ENCODE measurements around the gene BAHD1. TPM values are rescaled to one million over a fixed set of nuclear protein-coding genes. Genes with fewer than 3 reads are reported as not detected.

The BAHD1 gene
- total RNA-seq, 1 experiment from 2014 or later = 40.6 TPM

DNA sequence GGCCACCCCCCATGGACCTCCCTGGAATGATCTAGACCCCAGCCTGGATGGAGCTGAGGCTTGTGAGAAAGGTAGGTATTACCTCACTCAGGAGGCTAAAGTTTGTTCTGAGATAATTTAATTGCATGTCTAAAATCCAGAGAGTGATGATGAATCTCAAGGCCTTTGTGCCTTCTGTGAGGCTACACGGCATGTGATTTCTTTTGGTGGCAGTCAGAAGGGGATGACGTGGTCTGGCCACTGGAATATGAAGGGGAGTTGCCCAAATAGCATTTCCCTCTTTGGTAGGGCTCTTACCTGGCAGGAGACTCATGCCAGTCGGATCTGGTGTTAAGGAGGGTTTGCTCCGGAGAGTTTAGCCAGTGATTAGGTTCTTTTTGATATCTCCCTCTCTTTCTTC is 2.5 kb downstream of the BAHD1 start:
- ChIA-PET CTCF (no interaction called here), POLR2A (interaction anchor here (0.8 kb wide), 1 partner anchor 11 kb away, joined by 3 read pairs; no protein-coding TSS in a partner anchor)
- ATAC-seq (no peak), DNase-seq (ENCODE audit: low read depth, low spot score) (no peak)
- BruUV-seq (replicated peaks) = no TSS peak
- Histone ChIP-seq H3K27me3 (ENCODE audit: control insufficient read depth, insufficient read depth, low read length) (no peaks in the 10 kb centered on the region), H3K36me3 (ENCODE audit: control insufficient read depth, insufficient read depth, low read length) (no peaks in the 10 kb centered on the region; the same call in 1 of the 2 replicates), H3K4me1 (ENCODE audit: control insufficient read depth, insufficient read depth, low read length) (peaks cover 54% of the 10 kb centered on the region), H3K9me3 (ENCODE audit: control insufficient read depth, insufficient read depth, low read depth, low read length) (no peaks in the 10 kb centered on the region), H3K4me3 (ENCODE audit: low read depth in 2 of 2, low read length in 2 of 2) (peak overlapping the region in 1 of 2 experiments; percentile 57; a peak in 1 of 4 replicates), H3K27ac (ENCODE audit: low read length) (no peak overlapping the region; the same call in 1 of the 2 replicates)
- intact Hi-C loops (cut with micrococcal nuclease; ENCODE audit: unreplicated experiment) = loop anchor here (5.0 kb wide), 1 partner anchor 64 kb away; no protein-coding TSS in a partner anchor
- in situ Hi-C loops (cut with HindIII; ENCODE audit: low pct_unique_long_range_greater_than_20kb, low sequenced_read_pairs) = no loop called here
- TF ChIP-seq, protein P1, sequence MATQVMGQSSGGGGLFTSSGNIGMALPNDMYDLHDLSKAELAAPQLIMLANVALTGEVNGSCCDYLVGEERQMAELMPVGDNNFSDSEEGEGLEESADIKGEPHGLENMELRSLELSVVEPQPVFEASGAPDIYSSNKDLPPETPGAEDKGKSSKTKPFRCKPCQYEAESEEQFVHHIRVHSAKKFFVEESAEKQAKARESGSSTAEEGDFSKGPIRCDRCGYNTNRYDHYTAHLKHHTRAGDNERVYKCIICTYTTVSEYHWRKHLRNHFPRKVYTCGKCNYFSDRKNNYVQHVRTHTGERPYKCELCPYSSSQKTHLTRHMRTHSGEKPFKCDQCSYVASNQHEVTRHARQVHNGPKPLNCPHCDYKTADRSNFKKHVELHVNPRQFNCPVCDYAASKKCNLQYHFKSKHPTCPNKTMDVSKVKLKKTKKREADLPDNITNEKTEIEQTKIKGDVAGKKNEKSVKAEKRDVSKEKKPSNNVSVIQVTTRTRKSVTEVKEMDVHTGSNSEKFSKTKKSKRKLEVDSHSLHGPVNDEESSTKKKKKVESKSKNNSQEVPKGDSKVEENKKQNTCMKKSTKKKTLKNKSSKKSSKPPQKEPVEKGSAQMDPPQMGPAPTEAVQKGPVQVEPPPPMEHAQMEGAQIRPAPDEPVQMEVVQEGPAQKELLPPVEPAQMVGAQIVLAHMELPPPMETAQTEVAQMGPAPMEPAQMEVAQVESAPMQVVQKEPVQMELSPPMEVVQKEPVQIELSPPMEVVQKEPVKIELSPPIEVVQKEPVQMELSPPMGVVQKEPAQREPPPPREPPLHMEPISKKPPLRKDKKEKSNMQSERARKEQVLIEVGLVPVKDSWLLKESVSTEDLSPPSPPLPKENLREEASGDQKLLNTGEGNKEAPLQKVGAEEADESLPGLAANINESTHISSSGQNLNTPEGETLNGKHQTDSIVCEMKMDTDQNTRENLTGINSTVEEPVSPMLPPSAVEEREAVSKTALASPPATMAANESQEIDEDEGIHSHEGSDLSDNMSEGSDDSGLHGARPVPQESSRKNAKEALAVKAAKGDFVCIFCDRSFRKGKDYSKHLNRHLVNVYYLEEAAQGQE (IDR thresholded peaks at IDR 0.05; ENCODE audit: insufficient read depth in 1 of 2, low read depth in 2 of 2, low read length in 1 of 2) = no peak
- TF ChIP-seq POLR2AphosphoS5 (IDR thresholded peaks at IDR 0.05; ENCODE audit: low read depth, low read length) = no peak
- TF ChIP-seq SIN3A (IDR thresholded peaks at IDR 0.05; ENCODE audit: borderline replicate concordance, insufficient read depth, low read depth, low read length) = no peak
- TF ChIP-seq, protein P2, sequence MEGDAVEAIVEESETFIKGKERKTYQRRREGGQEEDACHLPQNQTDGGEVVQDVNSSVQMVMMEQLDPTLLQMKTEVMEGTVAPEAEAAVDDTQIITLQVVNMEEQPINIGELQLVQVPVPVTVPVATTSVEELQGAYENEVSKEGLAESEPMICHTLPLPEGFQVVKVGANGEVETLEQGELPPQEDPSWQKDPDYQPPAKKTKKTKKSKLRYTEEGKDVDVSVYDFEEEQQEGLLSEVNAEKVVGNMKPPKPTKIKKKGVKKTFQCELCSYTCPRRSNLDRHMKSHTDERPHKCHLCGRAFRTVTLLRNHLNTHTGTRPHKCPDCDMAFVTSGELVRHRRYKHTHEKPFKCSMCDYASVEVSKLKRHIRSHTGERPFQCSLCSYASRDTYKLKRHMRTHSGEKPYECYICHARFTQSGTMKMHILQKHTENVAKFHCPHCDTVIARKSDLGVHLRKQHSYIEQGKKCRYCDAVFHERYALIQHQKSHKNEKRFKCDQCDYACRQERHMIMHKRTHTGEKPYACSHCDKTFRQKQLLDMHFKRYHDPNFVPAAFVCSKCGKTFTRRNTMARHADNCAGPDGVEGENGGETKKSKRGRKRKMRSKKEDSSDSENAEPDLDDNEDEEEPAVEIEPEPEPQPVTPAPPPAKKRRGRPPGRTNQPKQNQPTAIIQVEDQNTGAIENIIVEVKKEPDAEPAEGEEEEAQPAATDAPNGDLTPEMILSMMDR (IDR thresholded peaks at IDR 0.05) = no peak
- no peak for TF ChIP-seq TCF7L2 (IDR thresholded peaks at IDR 0.05; ENCODE audit: low read depth, low read length)

DNA sequence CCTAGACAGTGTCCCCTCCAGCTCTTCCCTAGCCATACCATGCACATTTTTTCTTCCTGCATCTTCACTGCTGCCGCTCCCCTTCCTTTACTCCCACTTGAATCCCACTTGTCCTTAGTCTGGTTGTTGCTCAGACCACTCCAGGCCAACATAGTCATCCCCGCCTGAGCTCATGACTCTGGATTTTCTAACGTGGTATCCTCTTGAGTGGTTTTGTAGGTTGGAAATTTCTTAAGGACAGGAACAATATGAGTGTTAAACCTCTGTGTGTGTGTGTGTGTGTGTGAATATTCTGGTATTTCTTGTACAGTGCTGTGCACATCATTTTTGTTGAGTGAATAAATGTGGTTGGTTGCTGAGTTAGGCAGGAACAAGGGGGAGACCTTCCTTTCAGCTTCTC is 3.1 kb downstream of the BAHD1 start:
- H3K27me3 ChIP-seq (ENCODE audit: control insufficient read depth, insufficient read depth, low read length) = no peaks in the 10 kb centered on the region
- no peaks in the 10 kb centered on the region for H3K9me3 ChIP-seq (ENCODE audit: control insufficient read depth, insufficient read depth, low read depth, low read length)
- ChIA-PET CTCF (no interaction called here), POLR2A (interaction anchor here (0.8 kb wide), 1 partner anchor 10 kb away, joined by 3 read pairs; no protein-coding TSS in a partner anchor)
- H3K4me3 ChIP-seq (ENCODE audit: low read depth in 2 of 2, low read length in 2 of 2) = no peak overlapping the region
- DNase-seq (ENCODE audit: low read depth, low spot score) = no peak
- H3K4me1 ChIP-seq (ENCODE audit: control insufficient read depth, insufficient read depth, low read length) = peaks cover 48% of the 10 kb centered on the region
- no TSS peak for BruUV-seq (replicated peaks)
- H3K36me3 ChIP-seq (ENCODE audit: control insufficient read depth, insufficient read depth, low read length) = no peaks in the 10 kb centered on the region; the same call in 1 of the 2 replicates
- intact Hi-C loops (cut with micrococcal nuclease; ENCODE audit: unreplicated experiment) (loop anchor here (5.0 kb wide), 1 partner anchor 63 kb away; no protein-coding TSS in a partner anchor), in situ Hi-C loops (cut with HindIII; ENCODE audit: low pct_unique_long_range_greater_than_20kb, low sequenced_read_pairs) (no loop called here)
- TF ChIP-seq, protein P1 (IDR thresholded peaks at IDR 0.05; ENCODE audit: insufficient read depth in 1 of 2, low read depth in 2 of 2, low read length in 1 of 2) = no peak
- TF ChIP-seq TCF7L2 (IDR thresholded peaks at IDR 0.05; ENCODE audit: low read depth, low read length) (no peak), SIN3A (IDR thresholded peaks at IDR 0.05; ENCODE audit: borderline replicate concordance, insufficient read depth, low read depth, low read length) (no peak), POLR2AphosphoS5 (IDR thresholded peaks at IDR 0.05; ENCODE audit: low read depth, low read length) (no peak)
- TF ChIP-seq, protein P2 (IDR thresholded peaks at IDR 0.05) = no peak
- no peak for ATAC-seq
- no peak overlapping the region for H3K27ac ChIP-seq (ENCODE audit: low read length)

Data from Panc1 (cell line).